ENCODE data around the gene ERP29.
"Not testable (repeated sequence)": the region's sequence is repeated elsewhere in the genome, so short reads cannot be mapped to it uniquely, and the experiment has no call there.

ERP29 gene

GRCh38 chr12:112012775-112013600 is at the start of gene ERP29, which contains the start of gene TMEM116:
Gene ERP29 (plus strand): TSS chr12:112013426. CDS start chr12:112013466, 40 bp downstream.
Gene TMEM116 (minus strand): TSS chr12:112013165. CDS start chr12:112005270, 7,895 bp downstream.
- DNase-seq: peak; percentile 94

GRCh38 chr12:111964935-111965334 is 48.3 kb upstream of the ERP29 start:
- DNase-seq: peak; percentile 26

- DNase-seq: no peak
Observed at GRCh38 chr12:111971800-111972199, 41.4 kb upstream of the ERP29 start.

GRCh38 chr12:111975161-111975931 is 37.9 kb upstream of the ERP29 start:
- DNase-seq: no peak

GRCh38 chr12:111976291-111976690 is 36.9 kb upstream of the ERP29 start:
- DNase-seq: no peak

GRCh38 chr12:111976860-111977259 is 36.4 kb upstream of the ERP29 start:
- no peak for DNase-seq

GRCh38 chr12:111978545-111978944 is 34.7 kb upstream of the ERP29 start:
- no peak for DNase-seq

- no peak for DNase-seq
Observed at GRCh38 chr12:111980598-111980997, 32.6 kb upstream of the ERP29 start.

- DNase-seq: no peak
Observed at GRCh38 chr12:111981987-111982386, 31.2 kb upstream of the ERP29 start.

GRCh38 chr12:111984820-111985219 is 28.4 kb upstream of the ERP29 start:
- no peak for DNase-seq

- DNase-seq: no peak
Observed at GRCh38 chr12:111991535-111991934, 21.7 kb upstream of the ERP29 start.

- no peak for DNase-seq
Observed at GRCh38 chr12:111991946-111992345, 21.3 kb upstream of the ERP29 start.

GRCh38 chr12:111992464-111992863 is 20.8 kb upstream of the ERP29 start:
- no peak for DNase-seq

- DNase-seq: no peak
Observed at GRCh38 chr12:111993292-111994150, 19.7 kb upstream of the ERP29 start.

GRCh38 chr12:111994211-111995111 is 18.8 kb upstream of the ERP29 start:
- not testable (repeated sequence) for DNase-seq

GRCh38 chr12:111995782-111996480 is 17.3 kb upstream of the ERP29 start:
- DNase-seq: no peak

GRCh38 chr12:111997300-111997699 is 15.9 kb upstream of the ERP29 start:
- DNase-seq: no peak

GRCh38 chr12:111998015-111998414 is 15.2 kb upstream of the ERP29 start:
- no peak for DNase-seq

- DNase-seq: not testable (repeated sequence)
Observed at GRCh38 chr12:111999129-111999528, 14.1 kb upstream of the ERP29 start.

GRCh38 chr12:112000820-112001219 is 12.4 kb upstream of the ERP29 start:
- DNase-seq: no peak

- no peak for DNase-seq
Observed at GRCh38 chr12:112001576-112001975, 11.7 kb upstream of the ERP29 start.
